ENCODE results near the gene PCBP2.
"Not testable (repeated sequence)": the region's sequence is repeated elsewhere in the genome, so short reads cannot be mapped to it uniquely, and the experiment has no call there.

PCBP2 gene

DNA sequence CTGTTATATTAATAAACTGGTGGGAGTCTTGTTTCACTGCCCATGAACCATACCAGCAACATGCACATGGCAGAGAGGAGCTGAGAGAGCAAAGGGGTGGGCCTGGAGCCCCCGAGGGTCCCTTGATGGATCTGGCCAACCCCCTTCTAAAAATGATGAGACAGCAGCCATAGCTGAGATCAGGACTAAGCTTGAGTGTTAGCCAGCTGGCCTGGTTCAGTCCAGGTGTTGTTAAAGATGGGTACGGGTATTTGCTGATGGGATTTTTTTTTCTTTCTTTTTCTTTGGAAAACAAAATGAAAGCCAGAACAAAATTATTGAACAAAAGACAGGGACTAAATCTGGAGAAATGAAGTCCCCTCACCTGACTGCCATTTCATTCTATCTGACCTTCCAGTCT is 16.0 kb downstream of the PCBP2 start:
- FAIRE-seq (no peak), DNase-seq (ENCODE audit: insufficient read length, low spot score) (no peak)

DNA sequence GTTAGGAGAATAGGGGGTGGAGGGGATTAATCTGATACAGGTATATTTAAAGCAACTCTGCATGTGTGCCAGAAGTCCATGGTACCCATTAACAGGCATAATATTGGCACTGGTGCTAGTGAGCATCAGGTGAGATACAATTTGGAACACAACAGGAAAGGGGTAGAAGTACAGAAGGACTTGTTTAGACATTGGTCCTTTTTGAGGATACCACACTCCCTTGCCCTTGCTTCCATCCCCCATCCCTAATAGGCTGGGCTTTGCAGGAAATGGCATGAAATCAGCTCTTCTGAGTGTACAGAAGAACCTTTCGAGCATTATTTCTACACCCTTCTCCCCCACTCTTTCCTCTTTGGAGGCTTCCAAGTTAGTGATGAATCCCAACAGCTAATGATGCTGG is 16.4 kb downstream of the PCBP2 start:
- FAIRE-seq (no peak), DNase-seq (ENCODE audit: insufficient read length, low spot score) (no peak)

DNA sequence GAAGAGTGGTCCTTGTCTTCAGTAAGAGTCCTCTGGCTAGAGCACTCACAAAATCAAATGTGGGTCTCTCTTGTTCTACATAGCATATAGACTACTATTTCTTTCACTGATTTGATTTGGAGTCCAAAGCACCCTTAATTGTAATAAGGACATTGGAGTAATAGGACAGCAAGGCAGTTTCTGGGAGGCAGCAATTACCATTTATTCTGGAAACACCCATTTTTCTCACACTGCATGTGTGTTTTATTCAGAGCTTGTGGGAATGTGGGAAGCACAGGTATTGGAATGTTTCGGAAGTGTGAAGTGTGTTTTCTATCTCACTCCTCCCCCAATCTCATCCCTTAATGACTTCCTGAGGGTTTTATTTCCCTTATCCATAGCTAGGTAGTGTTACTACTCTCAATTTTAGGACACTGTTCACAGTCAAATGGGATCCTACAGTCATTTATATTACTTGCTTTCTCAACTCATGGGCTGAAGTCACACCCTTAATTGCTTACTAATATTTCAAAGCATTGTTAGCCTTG is 20.2 kb downstream of the PCBP2 start:
- FAIRE-seq: no peak
- DNase-seq (ENCODE audit: insufficient read length, low spot score): no peak

DNA sequence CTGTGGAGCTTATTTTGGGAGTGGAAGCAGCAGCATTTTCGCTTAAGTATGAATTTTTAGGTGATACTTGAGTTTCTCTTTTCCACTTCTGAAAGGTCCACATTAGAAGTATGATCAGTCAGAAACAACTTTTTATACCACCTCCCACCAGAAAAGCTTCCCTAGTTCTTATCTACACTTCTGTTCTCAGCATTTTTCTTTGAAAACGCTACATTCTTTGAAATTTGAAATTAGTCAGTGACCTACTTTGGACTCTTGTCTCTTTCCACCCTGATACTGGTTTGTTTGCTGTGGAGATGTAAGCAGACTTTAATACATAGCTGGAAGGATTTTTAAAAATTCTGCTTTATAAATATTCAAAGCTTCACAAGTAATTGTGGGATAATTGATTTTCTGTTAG is 22.2 kb downstream of the PCBP2 start:
- DNase-seq (ENCODE audit: insufficient read length, low spot score) (no peak), FAIRE-seq (no peak)

DNA sequence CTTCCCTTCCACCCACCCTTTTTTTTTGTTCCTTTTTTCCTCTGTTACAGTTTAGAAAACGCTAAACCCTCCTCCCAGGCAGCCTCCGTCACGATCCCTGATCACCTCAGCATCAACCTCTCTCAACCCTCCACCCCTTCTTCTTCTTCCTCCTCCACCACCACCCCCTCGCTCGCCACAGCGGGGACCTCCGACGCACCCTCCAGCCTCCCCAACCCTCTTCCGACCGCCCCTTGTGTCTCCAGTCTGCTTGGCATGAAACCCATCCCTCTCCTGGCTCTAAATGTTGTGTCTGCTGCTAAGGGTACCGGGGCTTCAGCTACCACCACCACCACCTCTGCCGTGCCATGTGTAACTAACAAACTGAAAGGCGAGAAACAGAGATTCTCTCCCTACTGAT is 22.9 kb downstream of the PCBP2 start:
- no peak for DNase-seq (ENCODE audit: insufficient read length, low spot score)
- no peak for FAIRE-seq

DNA sequence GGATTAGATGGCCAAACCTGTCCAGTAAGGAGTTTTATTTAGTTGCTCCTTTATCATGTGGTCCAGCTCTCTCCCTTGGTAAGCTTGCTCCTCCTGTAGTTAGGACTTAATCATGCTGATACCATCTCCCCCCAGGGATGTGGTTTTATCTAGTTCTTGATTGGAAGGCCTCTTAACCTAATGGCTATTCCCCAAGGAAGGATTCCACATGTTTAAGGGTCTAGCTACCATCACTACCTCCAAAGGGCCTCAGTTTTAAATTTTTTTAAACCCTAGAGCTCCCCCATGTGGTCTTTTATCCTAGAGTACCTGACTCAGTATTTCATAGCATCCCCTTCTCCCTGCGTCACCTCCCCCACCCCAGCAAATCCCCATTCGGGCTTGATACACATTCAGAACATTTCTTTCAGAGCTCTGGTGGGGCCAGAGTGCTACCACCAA is 24.9 kb downstream of the PCBP2 start:
- no peak for DNase-seq (ENCODE audit: insufficient read length, low spot score)
- FAIRE-seq: no peak

DNA sequence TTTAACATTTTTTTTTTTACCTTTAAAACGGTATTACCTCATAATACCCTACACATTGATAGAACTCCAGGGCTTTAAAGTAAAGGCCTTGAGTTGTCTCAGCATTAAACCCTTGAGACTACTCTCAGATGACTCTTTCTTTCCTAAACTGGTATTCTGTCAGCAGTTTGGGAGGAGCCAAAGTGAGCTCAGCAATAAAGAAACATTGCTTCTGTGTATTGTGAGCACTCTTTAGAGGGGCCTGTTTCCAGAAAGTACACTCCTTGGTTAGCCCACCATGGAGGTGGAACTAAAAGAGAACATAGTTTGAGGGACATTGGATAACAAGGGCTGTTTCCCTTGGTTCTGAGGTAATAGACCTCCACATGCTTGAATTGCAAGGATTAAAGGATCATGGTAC is 27.0 kb downstream of the PCBP2 start:
- DNase-seq (ENCODE audit: insufficient read length, low spot score) (no peak), FAIRE-seq (no peak)

DNA sequence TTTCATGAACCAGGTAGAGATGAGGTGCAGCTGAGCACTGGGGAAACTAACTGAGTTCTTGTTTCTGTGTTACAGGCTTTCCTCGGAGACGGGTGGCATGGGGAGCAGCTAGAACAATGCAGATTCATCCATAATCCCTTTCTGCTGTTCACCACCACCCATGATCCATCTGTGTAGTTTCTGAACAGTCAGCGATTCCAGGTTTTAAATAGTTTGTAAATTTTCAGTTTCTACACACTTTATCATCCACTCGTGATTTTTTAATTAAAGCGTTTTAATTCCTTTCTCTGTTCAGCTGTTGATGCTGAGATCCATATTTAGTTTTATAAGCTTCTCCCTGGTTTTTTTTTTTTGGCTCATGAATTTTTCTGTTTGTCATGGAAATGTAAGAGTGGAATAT is 27.4 kb downstream of the PCBP2 start:
- DNase-seq (ENCODE audit: insufficient read length, low spot score): no peak
- no peak for FAIRE-seq

DNA sequence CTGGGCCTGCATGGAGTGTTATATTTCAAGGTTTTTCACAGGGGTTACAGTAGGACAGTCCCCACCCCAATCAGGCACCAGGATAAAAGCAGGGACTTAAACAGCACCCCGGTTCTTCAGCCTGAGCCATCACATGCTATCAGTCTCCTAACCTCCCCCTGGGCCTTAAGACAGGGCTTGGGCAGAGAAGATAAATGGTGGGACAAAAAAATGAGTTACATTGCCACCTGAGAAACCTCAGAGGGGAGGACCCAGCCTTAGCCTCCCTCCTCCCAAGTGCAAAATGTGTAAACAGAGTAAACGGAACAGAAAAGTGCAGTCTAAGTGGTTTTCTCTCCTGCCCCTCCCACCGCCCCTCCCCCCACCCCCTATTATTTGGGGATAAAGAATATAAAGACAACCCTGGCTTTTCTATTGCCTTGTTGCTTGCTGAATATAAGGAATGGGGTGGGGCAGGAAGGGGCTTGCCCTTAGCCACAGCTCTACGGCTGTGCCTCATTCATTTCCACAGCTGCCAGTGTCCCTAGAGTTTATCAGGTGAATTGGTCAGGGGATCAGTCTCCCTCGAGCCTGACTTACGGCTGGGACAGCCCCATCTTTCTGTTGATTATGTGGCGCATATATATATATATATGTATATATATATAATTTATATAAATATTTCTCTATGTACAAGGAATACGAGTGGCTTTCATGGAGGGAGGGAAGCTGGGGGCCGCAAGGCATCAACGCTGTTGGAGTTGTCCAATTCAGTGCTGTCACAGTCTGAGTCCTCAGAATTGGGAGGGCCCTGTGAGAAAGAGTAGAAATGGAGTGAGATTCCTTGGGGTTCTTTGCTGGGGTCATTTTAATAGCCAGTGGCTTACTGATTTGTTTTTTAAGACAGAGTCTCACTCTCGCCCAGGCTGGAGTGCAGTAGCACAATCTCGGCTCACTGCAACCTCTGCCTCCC is 28.9 kb downstream of the PCBP2 start:
- FAIRE-seq (no peak), DNase-seq (ENCODE audit: insufficient read length, low spot score) (no peak)

DNA sequence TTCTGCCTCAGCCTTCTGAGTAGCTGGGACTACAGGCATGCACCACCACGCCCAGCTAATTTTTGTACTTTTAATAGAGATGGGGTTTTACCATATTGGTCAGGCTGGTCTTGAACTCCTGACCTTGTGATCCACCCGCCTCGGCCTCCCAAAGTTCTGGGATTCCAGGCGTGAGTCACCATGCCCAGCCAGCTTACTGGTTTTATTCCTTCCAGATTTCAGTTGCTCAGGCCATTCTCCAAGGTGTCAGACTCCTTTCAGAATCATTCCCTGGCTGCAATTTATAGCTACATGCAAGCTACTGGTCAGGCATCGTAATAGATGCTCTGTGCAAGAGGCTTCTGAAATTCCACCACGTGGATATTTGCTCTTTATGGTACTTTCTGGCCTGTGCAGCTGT is 29.6 kb downstream of the PCBP2 start:
- FAIRE-seq: not testable (repeated sequence)

DNA sequence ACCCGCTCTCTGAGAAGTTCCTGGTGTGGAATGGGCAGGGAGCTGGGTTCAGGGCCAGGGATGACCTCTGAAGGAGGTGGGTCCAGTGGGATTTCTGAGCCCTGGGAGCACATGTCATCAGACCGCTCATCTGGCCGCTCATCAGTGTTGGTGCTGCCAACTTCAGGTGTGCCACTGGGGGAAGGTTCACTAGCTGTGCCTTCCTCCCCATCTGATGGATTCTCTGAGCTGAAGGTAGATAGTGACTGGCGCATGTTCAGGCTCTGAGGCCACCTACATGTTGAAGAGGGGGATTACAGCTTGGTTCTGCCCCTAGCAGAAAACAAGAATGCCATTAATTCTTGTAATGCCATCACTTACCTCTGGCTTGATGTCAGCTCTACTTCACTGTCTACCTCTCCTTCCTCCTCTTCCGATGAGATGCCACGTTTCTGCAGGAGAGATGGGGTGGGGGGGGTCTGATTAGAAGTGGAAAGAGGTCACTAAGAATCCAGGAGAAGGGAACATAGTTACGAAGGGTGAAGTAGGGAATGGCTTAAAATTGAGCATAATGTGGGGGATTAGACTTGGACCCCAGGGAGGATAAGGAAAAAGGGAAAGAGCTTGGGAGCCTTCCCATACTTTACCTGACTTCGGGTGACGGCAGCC is 30.2 kb downstream of the PCBP2 start:
- no peak for FAIRE-seq
- no peak for DNase-seq (ENCODE audit: insufficient read length, low spot score)

More for the DNA sequence above, 29.6 kb downstream of the PCBP2 start:
- not testable (repeated sequence) for DNase-seq (ENCODE audit: insufficient read length, low spot score)

DNA sequence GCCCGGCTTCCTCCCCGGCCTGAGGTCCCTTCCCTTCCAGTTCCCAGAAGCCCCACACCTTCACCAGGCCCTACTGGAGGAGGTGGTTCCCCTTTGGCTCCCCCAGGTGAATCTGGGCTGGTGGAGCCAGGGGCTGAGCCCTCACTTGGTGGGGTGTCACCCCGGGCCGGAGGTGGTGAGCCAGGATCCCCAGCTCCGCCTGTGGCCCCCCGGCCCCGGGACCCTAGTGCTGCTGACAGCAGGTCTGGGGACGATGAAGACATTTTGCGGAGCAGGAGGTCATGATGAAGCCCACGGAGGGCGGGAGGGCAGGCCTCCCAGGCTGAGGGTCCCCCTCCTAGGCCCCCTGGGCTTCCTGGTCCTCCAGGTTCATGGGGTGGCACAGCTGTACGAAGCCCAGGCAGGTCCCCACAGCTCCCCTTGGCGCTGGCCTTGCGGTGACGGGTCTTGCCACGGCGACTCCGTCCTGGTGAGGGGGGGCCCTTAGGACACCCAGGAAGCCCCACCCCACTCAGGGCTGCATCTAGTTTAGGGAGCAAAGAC is 30.8 kb downstream of the PCBP2 start:
- DNase-seq (ENCODE audit: insufficient read length, low spot score): no peak
- no peak for FAIRE-seq

DNA sequence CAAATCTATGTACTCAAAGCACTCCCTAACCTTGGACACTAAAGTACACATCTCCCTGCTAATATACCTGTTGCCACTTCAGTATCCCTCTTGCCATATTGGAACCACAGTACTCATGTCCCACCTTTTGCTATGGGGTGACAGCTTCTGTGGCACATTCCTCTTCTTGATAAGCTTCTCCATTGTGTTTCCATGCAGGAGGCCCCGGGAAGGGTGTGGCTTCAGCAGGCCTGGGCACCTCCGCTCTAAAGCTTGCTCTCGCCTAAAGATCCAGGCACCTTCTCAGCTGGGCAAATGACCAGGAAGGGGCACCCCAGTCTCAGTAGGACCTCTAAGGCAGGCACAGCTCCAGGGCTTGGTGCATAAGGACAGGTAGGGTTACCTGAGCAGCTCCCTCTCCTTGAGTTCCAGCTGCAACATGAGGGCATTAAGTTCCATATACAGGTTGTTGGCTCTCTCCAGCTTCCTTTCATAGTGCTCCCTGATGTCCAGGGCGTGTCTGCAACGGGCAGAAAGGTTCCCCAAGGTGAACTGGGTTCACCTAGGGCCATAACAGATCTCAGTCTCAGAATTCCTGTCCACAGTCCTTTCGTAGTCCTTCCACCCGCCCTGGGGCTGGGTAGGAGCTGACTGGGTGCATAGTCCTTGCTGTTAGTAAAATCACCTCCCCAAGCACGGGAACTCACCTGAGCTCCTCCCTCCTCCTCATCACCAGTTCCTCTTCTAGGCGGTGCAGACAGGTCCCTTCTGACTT is 31.5 kb downstream of the PCBP2 start:
- FAIRE-seq: no peak

DNA sequence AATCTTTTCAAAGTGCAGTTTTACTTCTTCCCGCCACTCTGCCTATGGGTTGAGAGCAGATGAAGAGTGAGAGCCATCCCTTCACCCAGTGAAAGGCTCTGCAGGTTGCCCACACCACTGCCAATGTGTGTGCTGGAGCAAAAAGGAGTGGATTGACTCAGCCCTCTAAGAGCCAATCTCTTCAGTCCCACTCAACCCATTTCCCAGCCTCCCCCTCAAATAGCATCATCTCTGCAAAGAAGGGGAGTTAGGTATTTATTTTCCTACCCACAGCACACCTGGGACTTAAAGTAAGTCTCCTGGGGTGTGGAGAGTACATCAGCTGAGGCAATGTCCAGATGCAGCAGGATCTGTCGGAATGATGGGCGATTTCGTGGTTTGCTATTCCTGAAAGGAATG is 32.1 kb downstream of the PCBP2 start:
- FAIRE-seq (no peak), DNase-seq (ENCODE audit: insufficient read length, low spot score) (no peak)

More for the DNA sequence above, 31.5 kb downstream of the PCBP2 start:
- DNase-seq (ENCODE audit: insufficient read length, low spot score): no peak

DNA sequence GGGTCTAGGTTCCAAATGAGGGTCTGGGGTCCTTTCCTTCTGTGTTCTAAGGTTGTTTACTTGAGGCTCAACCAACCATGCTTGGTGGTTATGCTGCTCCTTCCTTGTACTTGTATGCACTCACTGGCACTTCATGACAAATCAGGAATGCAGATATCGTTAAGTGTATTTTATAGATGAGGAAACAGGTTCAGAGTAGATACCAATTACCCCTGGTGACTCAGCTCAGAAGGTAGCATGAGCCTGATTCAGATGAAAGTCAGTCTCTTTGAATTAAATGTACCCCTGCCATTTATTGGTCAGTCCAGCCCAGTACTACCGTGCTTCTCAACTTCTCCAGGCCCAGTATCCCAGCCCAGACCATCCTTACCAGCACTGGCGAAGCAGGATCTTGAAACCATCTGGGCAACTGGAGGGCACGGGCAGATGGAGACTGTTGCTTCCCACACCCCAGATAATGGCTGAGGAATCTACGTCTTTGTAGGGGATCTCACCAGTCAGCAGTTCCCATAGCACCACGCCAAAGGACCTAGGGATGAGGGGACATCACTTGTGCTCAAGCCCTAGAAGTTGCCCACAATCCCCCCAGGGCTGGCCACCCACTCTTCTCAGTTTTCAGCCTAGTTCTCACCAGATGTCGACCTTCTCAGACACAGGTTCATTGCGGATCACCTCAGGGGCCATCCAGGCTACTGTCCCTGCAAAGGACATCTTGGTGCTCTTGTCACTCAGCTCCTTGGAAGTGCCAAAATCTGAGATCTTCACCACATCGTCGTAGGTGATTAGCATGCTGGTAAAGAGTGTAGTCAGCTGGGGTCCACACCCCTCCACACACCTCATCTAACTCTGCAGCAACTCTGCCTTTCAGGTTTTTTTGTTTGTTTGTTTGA is 33.0 kb downstream of the PCBP2 start:
- FAIRE-seq (no peak), DNase-seq (ENCODE audit: insufficient read length, low spot score) (no peak)

DNA sequence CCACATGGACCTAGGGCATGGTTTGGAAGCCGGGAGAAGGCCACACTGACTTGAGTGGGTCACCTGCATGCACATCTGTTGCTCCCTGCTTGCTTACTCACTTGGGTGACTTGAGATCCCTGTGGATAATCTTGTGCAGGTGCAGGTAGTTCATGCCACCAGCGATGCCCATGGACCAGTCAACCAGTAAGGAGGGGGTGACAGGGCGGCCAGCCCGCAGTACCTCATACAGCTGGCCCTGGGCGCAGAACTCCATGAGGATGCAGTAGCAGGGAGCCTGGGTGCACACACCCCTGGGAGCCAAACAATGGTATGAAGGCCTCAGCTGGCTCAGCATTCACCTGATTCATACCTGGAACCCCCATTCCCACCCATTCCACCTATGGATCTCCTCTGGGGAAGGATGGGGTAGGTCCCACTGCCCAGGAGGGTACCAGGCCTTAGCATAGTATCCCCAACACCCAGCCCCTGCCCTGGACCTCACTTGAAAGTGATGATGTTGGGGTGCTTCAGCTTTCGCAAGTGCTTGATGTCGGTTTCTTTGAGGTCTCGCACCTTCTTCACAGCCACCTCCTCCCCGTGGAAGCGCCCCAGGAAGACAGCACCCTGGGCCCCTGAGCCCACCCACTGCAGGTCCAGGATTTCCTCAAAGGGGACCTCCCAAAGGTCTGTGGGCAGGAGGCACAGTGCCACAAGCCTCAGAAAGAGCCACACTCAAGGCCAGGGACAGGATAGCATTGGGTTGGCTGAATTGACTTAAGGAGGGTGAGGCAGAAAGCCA is 34.2 kb downstream of the PCBP2 start:
- no peak for FAIRE-seq
- no peak for DNase-seq (ENCODE audit: insufficient read length, low spot score)

DNA sequence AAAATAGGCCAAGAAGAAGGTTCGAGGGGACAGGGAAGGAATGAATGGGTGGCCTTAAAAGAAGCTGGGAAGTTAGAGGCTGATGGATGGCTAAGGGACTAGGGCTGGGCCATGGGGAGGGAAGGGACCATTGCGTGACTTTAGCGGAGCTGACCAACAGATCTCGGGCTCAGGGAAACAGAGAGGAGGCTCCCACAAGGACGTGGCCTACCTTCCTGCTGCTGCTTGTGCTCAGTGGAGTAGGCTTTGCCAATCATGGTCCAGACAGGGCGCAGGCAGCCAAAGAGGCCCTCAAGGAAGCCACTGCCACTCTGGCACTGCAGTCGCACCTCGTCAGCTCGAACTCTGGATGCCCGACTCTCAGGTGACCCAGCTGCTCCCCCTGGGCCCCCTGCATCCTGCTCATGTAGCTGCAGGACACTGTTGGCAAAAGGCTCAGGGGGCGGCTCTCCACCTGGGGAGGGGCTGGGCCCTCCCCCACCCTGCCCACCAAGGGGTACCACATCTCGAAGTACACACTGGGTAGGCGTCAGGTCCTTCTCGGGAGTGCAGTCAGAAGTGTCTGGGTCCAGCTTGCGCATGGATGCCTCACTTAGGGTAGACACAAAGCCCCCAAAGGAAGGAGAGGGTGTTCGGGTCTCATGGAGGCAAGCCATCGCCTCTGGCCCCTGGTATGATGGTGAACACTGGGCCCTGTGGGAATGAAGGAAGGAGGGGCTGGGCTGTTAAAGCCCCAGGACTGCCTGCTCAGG is 35.0 kb downstream of the PCBP2 start:
- DNase-seq (ENCODE audit: insufficient read length, low spot score) (no peak), FAIRE-seq (no peak)

DNA sequence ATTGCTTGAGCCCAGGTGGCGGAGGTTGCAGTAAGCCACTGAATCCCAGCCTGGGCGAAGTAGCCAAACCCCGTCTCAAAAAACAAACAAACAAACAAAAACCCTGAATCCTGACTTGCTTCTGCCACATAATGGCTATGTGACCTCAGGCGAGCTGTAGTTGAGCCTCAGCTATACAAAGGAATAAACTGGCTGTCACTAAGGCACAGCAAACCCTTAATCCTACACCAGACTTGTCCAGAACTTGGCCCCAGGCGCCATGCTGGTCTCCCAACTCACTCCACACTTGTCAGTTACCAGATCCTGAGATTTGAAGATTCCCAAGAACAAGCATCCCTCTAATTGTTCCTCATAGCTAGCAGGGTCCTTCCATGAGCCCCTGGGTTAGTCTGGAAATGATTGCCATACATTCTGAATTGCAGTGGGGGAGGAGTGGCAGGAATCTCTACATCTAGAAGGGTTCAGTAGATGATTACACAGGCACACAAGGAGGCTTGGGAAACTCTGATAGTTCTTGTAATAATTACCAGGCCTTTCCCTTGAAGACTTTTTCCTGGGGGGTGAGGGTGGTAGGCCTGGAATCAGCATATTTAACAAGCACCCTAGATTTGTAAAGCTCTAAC is 37.5 kb downstream of the PCBP2 start:
- no peak for DNase-seq (ENCODE audit: insufficient read length, low spot score)
- no peak for FAIRE-seq

Data from GM19239 (cell line).